AG09319 (cell line): ENCODE measurements around the gene KCNT1.

Source experiments
- DNase-seq: peaks from one replicate; pipeline ENCODE4 v3.0.0-alpha.2; 2010; ENCODE audit warnings: low read depth; ENCODE audit errors: extremely low read depth
- TF ChIP-seq, protein P1 (sequence below): IDR thresholded peaks from 2 replicates; pipeline ENCODE4 v1.5.1; 2011; ENCODE audit warnings: low read depth, mild to moderate bottlenecking, inconsistent platforms, low read length, moderate library complexity

The KCNT1 gene

DNA sequence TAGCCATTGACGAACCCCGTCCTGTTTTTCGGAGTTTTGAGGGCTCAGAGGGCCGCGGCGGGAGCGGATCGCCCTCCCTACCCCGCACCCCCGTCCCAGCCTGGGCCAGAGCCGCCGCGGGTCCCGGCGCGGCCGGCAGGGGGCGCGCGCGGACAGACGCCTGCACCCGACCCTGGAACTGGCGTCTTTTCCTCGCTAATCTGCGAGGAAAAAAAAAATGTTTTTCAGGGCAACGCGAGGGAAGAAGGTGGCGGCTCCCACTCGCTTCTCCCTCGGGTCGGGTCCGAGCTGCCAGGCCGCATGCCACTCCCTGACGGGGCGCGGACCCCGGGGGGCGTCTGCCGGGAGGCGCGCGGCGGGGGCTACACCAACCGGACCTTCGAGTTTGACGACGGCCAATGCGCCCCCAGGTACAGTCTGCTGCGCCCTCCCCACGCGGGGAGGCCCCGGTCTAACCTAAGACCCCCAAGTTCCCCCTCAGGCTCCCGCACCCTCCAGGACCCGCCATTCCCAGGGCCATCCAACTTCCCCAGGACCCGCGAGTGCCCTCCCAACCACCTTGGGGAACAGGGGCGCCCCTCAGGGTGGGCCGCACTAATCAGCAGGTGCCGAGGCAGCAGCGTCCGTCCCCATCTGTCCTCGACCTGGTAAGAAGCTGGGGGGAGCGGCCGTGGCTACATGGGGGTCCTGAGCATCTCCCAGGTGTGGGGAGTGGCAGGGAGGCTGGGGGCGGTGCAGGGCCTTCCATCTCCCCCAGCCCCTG lies at the start of gene KCNT1:
Gene KCNT1, plus strand, starts transcription at position 227 of the 763 bp plus-strand sequence. Its CDS starts 74 bp downstream, at position 301.
- TF ChIP-seq, protein P1, sequence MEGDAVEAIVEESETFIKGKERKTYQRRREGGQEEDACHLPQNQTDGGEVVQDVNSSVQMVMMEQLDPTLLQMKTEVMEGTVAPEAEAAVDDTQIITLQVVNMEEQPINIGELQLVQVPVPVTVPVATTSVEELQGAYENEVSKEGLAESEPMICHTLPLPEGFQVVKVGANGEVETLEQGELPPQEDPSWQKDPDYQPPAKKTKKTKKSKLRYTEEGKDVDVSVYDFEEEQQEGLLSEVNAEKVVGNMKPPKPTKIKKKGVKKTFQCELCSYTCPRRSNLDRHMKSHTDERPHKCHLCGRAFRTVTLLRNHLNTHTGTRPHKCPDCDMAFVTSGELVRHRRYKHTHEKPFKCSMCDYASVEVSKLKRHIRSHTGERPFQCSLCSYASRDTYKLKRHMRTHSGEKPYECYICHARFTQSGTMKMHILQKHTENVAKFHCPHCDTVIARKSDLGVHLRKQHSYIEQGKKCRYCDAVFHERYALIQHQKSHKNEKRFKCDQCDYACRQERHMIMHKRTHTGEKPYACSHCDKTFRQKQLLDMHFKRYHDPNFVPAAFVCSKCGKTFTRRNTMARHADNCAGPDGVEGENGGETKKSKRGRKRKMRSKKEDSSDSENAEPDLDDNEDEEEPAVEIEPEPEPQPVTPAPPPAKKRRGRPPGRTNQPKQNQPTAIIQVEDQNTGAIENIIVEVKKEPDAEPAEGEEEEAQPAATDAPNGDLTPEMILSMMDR: peak; percentile 45
- DNase-seq: peak; percentile 2

DNA sequence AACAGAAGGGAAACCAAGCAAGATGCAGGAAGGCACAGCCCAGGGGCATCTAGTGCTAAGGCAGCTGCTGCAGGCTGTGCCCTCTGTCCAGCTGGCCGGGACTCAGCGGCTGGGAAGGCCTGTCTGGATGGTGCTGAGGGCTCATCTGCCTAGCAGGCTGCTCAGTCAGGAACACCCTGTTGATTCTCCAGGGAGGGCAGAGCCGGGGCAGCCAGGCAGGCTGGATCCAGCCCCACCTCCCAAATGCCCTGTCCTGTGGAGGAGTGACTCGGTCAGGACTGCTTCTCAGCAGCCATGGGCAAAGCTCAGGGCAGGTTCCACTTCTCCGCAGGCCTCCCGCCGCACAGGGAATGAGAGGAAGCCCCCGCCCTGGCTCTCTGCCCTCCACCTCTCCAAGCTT lies 46.7 kb upstream of the KCNT1 start:
- no peak for DNase-seq
- TF ChIP-seq, protein P1: no peak

DNA sequence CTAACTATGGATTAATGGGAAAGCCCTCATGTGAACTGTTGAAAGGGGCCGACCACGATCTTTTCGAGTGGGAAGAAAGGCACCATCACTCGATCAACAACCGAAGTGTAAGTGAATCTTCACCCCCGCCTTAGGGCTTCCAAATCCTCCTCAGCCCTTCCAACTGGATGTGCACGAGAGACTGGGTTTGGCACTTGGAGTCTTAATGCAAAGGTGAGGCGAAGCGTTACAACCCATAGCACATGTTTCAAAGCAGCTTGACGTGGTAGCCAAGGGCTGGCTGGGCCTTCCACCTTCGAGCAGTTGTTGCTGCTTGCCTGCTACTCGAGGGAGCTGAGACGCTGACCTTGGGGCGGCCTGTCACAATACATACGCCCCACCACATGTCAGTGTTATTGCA lies 44.6 kb upstream of the KCNT1 start:
- TF ChIP-seq, protein P1: no peak
- DNase-seq: no peak

DNA sequence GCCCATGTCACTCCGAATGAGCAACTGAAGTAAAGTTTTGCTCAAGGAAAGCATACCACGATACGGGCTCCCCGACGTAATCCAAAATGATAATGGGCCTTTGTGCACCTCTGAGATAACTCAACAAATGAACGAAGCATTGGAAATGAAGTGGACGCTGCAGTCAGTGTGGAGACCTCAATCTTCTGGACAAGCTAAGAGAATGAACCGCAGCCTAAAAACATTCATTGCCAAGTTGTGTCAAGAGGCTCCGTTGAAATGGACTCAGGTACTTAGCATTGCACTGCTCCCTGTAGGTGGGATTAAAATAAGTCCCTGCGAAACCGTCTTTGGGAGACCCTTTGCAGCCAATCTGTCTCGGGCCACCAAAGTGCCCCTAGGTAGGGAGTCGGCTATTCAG lies 42.7 kb upstream of the KCNT1 start:
- TF ChIP-seq, protein P1: no peak
- DNase-seq: no peak

DNA sequence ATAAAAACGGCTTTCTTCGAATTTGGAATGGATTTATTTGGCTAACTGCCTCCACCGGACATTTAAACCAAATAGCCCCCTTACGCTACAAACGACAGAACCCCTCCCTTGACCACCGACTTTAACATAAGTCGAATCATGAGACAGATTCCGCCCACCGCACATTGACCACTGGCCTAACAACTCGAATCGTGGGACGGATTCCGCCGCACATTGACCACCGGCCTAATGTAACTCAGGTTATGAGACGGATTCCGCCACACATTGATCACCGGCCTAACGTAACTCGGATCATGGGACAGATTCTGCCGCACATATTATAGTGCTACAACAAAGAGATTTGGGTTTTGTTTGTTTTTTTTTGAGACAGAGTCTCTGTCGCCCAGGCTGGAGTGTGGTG lies 41.6 kb upstream of the KCNT1 start:
- TF ChIP-seq, protein P1: no peak
- no peak for DNase-seq

DNA sequence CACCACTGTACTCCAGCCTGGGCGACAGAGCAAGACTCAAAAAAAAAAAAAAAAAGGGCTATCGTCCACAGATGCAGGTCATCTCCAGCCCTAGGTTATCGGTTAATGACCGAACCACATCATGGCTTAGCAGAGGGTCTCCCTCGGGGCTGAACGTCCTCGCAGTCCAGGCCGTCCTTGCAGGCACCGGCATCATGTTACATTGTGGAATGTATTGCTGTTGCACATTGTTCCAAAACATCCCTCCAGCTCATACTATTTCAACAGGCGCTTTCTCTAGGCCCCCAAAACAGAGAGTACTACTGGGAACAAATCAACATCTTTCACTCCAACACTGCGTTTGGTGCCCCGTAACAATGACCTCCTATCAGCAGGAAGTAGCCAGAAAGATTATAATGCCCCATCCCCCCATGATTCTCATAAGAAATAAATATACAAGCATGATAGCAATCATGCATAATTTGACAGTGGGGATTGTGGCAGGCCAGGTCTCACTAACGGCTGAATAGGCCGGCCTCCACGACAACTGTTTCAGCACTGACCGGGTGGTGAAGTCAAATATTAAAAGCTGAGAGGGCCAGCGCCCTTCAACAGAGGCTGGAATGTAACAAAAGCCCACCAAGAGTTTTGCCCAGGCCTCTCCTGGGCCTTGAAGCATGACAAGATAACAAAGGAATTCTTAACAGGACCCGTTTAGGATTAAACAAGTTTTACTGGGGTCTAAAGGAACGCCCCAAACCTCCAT lies 40.0 kb upstream of the KCNT1 start:
- DNase-seq: no peak
- TF ChIP-seq, protein P1: no peak
